ENCODE measurements around the gene EFNB1. TPM values are rescaled to one million over a fixed set of nuclear protein-coding genes. Genes with fewer than 3 reads are reported as not detected.

Gene EFNB1
- total RNA-seq, 1 experiment from 2014 or later: 300 TPM

GRCh38 chrX:68883800-68884199 lies 55.0 kb downstream of the EFNB1 start:
- no peak for DNase-seq (ENCODE audit: low spot score)

- no peak for DNase-seq (ENCODE audit: low spot score)
These were observed 60.4 kb downstream of the EFNB1 start for GRCh38 chrX:68889249-68889648.

Other genes with a start within 250 kb of the EFNB1 start
- gene STARD8, start 181.4 kb upstream of the EFNB1 start, total RNA-seq (2014; rRNA removed; shearing (Covaris generic)): 0.97 and 1.1 TPM in 2 replicates

Measured in HT-29 (cell line).